DOHH2 (cell line): ENCODE data around the gene CTAGE1.

Source experiments
- CTCF ChIP-seq: fragments of 200-600 bp; sonication (generic); IDR thresholded peaks from one replicate; pipeline ENCODE4 v1.5.1; 2014; ENCODE audit warnings: antibody characterized with exemption, mild to moderate bottlenecking, low read depth, low read length; ENCODE audit not compliant: poor library complexity, severe bottlenecking
- EZH2phosphoT487 ChIP-seq: fragments of 200-600 bp; sonication (generic); IDR thresholded peaks from 2 replicates; pipeline ENCODE4 v1.6.1; 2017; ENCODE audit warnings: borderline replicate concordance, mild to moderate bottlenecking, antibody characterized with exemption, low read length, moderate library complexity, mixed read lengths

- TF ChIP-seq CTCF: no peak
- no peak for TF ChIP-seq EZH2phosphoT487
Measured at GRCh38 chr18:22432657-22433137, 15.0 kb upstream of the CTAGE1 start.
